ENCODE results near the gene TREH. TPM values are rescaled to one million over a fixed set of nuclear protein-coding genes. Genes with fewer than 3 reads are reported as not detected.

The TREH gene
- total RNA-seq, 2 experiments from 2014 or later, result not detected

DNA sequence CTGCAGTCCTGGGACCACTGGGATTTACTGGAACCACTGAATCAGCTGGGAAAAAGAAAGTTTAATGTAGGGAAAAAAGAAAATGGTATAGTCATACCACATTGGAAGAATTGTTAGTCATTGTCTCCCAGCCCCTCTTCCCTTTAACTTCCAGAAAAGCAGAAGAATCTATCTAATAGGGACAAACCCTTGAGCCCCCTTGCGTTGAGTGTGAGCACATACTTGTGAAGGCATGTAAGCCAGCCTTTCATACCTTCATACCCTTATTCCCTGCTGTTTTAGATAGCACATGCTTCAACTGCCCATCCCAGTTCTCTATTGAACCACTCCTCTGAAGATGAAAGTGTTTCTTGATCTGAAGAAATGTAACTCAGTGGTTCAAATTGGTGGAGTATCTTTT is 6.6 kb downstream of the TREH start:
- TF ChIP-seq EZH2phosphoT487 (IDR thresholded peaks at IDR 0.05; ENCODE audit: borderline replicate concordance, low read depth, low read length), result no peak
- 0 out of 2 replicates have a peak, but pooled peaks have one; percentile 27 for TF ChIP-seq CTCF (conservative IDR thresholded peaks at IDR 0.05; ENCODE audit: low read length)
- Histone ChIP-seq H3K9me3 (ENCODE audit: low read length) (no peaks in the 10 kb centered on the region), H3K27ac (ENCODE audit: low read depth, low read length, poor library complexity, severe bottlenecking) (no peak overlapping the region), H4K20me1 (ENCODE audit: insufficient read depth, low read length) (no peaks in the 10 kb centered on the region), H3K36me3 (ENCODE audit: insufficient read depth, low read length) (no peaks in the 10 kb centered on the region), H3K9me2 (ENCODE audit: insufficient read depth, low read length) (no peaks in the 10 kb centered on the region), H3K79me2 (ENCODE audit: insufficient read depth, low read depth, low read length) (no peaks in the 10 kb centered on the region), H2AFZ (ENCODE audit: low read length) (no peak overlapping the region), H3K4me1 (ENCODE audit: insufficient read depth, low read length, poor library complexity, severe bottlenecking) (no peaks in the 10 kb centered on the region), H3K4me2 (ENCODE audit: low read length) (no peak overlapping the region), H3K4me3 (ENCODE audit: low read depth, low read length, poor library complexity, severe bottlenecking) (no peak overlapping the region)
- no peak for DNase-seq (ENCODE audit: low spot score)
- intact Hi-C loops (cut with micrococcal nuclease; ENCODE audit: unreplicated experiment), result no loop called here
- ChIA-PET POLR2A (no interaction called here), CTCF (ENCODE audit: unreplicated experiment) (interaction anchor here (1.3 kb wide), 1 partner anchor 9 kb away, joined by 3 read pairs; no protein-coding TSS in a partner anchor)
- no TSS peak for BruUV-seq (replicated peaks)

DNA sequence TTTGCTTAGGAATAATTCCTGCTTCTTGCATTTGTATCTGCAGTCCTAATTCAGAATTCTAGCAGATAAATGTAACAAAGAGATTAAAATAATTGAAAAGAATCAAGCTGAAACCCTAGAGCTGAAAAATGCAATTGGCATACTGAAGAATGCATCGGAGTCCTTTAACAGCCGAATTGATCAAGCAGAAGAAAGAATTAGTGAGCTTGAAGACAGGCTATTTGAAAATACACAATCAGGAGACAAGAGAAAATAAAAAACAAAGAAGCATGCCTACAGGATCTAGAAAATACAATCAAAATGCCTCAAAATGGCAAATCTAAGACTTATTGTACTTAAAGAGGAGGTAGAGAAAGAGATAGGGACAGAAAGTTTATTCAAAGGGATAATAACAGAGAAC is 8.2 kb downstream of the TREH start:
- no peaks in the 10 kb centered on the region for H3K36me3 ChIP-seq (ENCODE audit: insufficient read depth, low read length)
- no peak overlapping the region for H2AFZ ChIP-seq (ENCODE audit: low read length)
- no peaks in the 10 kb centered on the region for H3K9me2 ChIP-seq (ENCODE audit: insufficient read depth, low read length)
- POLR2A ChIA-PET, result interaction anchor here (1.7 kb wide), 1 partner anchor 34 kb away, joined by 4 read pairs; no protein-coding TSS in a partner anchor
- H4K20me1 ChIP-seq (ENCODE audit: insufficient read depth, low read length), result no peaks in the 10 kb centered on the region
- intact Hi-C loops (cut with micrococcal nuclease; ENCODE audit: unreplicated experiment), result no loop called here
- CTCF ChIA-PET (ENCODE audit: unreplicated experiment), result no interaction called here
- H3K9me3 ChIP-seq (ENCODE audit: low read length), result no peaks in the 10 kb centered on the region
- H3K27ac ChIP-seq (ENCODE audit: low read depth, low read length, poor library complexity, severe bottlenecking), result no peak overlapping the region
- H3K4me2 ChIP-seq (ENCODE audit: low read length), result no peak overlapping the region
- no peak overlapping the region for H3K4me3 ChIP-seq (ENCODE audit: low read depth, low read length, poor library complexity, severe bottlenecking)
- BruUV-seq (replicated peaks), result no TSS peak
- no peaks in the 10 kb centered on the region for H3K4me1 ChIP-seq (ENCODE audit: insufficient read depth, low read length, poor library complexity, severe bottlenecking)
- DNase-seq (ENCODE audit: low spot score), result no peak
- TF ChIP-seq EZH2phosphoT487 (IDR thresholded peaks at IDR 0.05; ENCODE audit: borderline replicate concordance, low read depth, low read length) (no peak), CTCF (conservative IDR thresholded peaks at IDR 0.05; ENCODE audit: low read length) (no peak)
- H3K79me2 ChIP-seq (ENCODE audit: insufficient read depth, low read depth, low read length), result no peaks in the 10 kb centered on the region

GRCh38 chr11:118670063-118670462 is 9.4 kb downstream of the TREH start:
- no peak for TF ChIP-seq EZH2phosphoT487 (IDR thresholded peaks at IDR 0.05; ENCODE audit: borderline replicate concordance, low read depth, low read length)
- no peak for TF ChIP-seq CTCF (conservative IDR thresholded peaks at IDR 0.05; ENCODE audit: low read length)
- intact Hi-C loops (cut with micrococcal nuclease; ENCODE audit: unreplicated experiment), result no loop called here
- H2AFZ ChIP-seq (ENCODE audit: low read length), result no peak overlapping the region
- no peaks in the 10 kb centered on the region for H3K4me1 ChIP-seq (ENCODE audit: insufficient read depth, low read length, poor library complexity, severe bottlenecking)
- H4K20me1 ChIP-seq (ENCODE audit: insufficient read depth, low read length), result no peaks in the 10 kb centered on the region
- BruUV-seq (replicated peaks), result no TSS peak
- no peaks in the 10 kb centered on the region for H3K9me2 ChIP-seq (ENCODE audit: insufficient read depth, low read length)
- H3K79me2 ChIP-seq (ENCODE audit: insufficient read depth, low read depth, low read length), result no peaks in the 10 kb centered on the region
- H3K36me3 ChIP-seq (ENCODE audit: insufficient read depth, low read length), result no peaks in the 10 kb centered on the region
- ChIA-PET POLR2A (interaction anchor here (1.7 kb wide), 1 partner anchor 35 kb away, joined by 4 read pairs; no protein-coding TSS in a partner anchor), CTCF (ENCODE audit: unreplicated experiment) (no interaction called here)
- no peaks in the 10 kb centered on the region for H3K9me3 ChIP-seq (ENCODE audit: low read length)
- no peak for DNase-seq (ENCODE audit: low spot score)
- H3K4me2 ChIP-seq (ENCODE audit: low read length), result no peak overlapping the region
- H3K4me3 ChIP-seq (ENCODE audit: low read depth, low read length, poor library complexity, severe bottlenecking), result no peak overlapping the region
- no peak overlapping the region for H3K27ac ChIP-seq (ENCODE audit: low read depth, low read length, poor library complexity, severe bottlenecking)
